GM21717 (cell line): ENCODE measurements around the gene LUZP1.
"Not testable (repeated sequence)": the region's sequence is repeated elsewhere in the genome, so short reads cannot be mapped to it uniquely, and the experiment has no call there.

Experiments
- ATAC-seq: cut with Tn5 transposase; IDR thresholded peaks from one replicate; pipeline ENCODE4 v1.9.1; 2021; ENCODE audit warnings: mild to moderate bottlenecking, moderate library complexity; ENCODE audit not compliant: unreplicated experiment

The LUZP1 gene

GRCh38 chr1:23188936-23189452 is 20.3 kb upstream of the LUZP1 start:
- ATAC-seq = not testable (repeated sequence)

- no peak for ATAC-seq
Measured at GRCh38 chr1:23188434-23188884, 19.8 kb upstream of the LUZP1 start.

GRCh38 chr1:23187637-23188036 is 19.0 kb upstream of the LUZP1 start:
- ATAC-seq = no peak

GRCh38 chr1:23185381-23185780 is 16.7 kb upstream of the LUZP1 start:
- ATAC-seq = no peak

GRCh38 chr1:23184212-23184934 is 15.7 kb upstream of the LUZP1 start:
- no peak for ATAC-seq

- ATAC-seq = no peak
Measured at GRCh38 chr1:23179862-23180261, 11.2 kb upstream of the LUZP1 start.

GRCh38 chr1:23178950-23179349 is 10.3 kb upstream of the LUZP1 start:
- ATAC-seq = no peak

GRCh38 chr1:23178414-23178813 is 9.8 kb upstream of the LUZP1 start:
- ATAC-seq = no peak

GRCh38 chr1:23177438-23178380 is 9.1 kb upstream of the LUZP1 start:
- ATAC-seq = no peak

GRCh38 chr1:23177031-23177430 is 8.4 kb upstream of the LUZP1 start:
- no peak for ATAC-seq

GRCh38 chr1:23174426-23175110 is 5.9 kb upstream of the LUZP1 start:
- ATAC-seq = no peak

GRCh38 chr1:23171181-23171755 is 2.6 kb upstream of the LUZP1 start:
- ATAC-seq = no peak

GRCh38 chr1:23169727-23170335 is 1.2 kb upstream of the LUZP1 start:
- ATAC-seq = no peak

GRCh38 chr1:23169195-23169575 is 529 bp upstream of the LUZP1 start:
- no peak for ATAC-seq

GRCh38 chr1:23168079-23168444 is 594 bp downstream of the LUZP1 start:
- no peak for ATAC-seq

- ATAC-seq = no peak
Measured at GRCh38 chr1:23167353-23168078, 1.1 kb downstream of the LUZP1 start.

- no peak for ATAC-seq
Measured at GRCh38 chr1:23166854-23167253, 1.8 kb downstream of the LUZP1 start.

GRCh38 chr1:23163395-23163794 is 5.3 kb downstream of the LUZP1 start:
- ATAC-seq = no peak

GRCh38 chr1:23159963-23160877 is 8.4 kb downstream of the LUZP1 start:
- no peak for ATAC-seq
